B cell (primary cell): ENCODE measurements around the gene BUB1B. TPM values are rescaled to one million over a fixed set of nuclear protein-coding genes. Genes with fewer than 3 reads are reported as not detected.
A peak's percentile ranks its signal among the peaks of the same experiment; 100 is the strongest.

Source experiments
- ATAC-seq: fragments of 200-7000 bp; cut with Tn5 transposase; one replicate; pipeline ENCODE4 v1.10.0; 2021; ENCODE audit warnings: low read depth, mild to moderate bottlenecking, moderate number of reproducible peaks, moderate library complexity
- CTCF ChIA-PET: fragments of 350-600 bp; sonication (Branson Sonifier 250); formaldehyde crosslinking; loops from one replicate; lab custom pipeline; 2021; ENCODE audit warnings: antibody characterized with exemption, inconsistent platforms; lab: Charles Lee
- POLR2A ChIA-PET: fragments of 350-600 bp; sonication (Branson Sonifier 250); formaldehyde crosslinking; loops from one replicate; lab custom pipeline; 2021; ENCODE audit warnings: antibody characterized with exemption; lab: Charles Lee
- DNase-seq: peaks from one replicate; pipeline ENCODE4 v3.0.0; 2013
- H2AFZ ChIP-seq: 2 replicates; pipeline ENCODE4 v1.6.1; 2012; ENCODE audit warnings: mild to moderate bottlenecking, low read depth, low read length; ENCODE audit not compliant: insufficient read depth, poor library complexity, severe bottlenecking
- H3K27ac ChIP-seq, 2 donors: 1 replicate in 1 of 2; 2 replicates in 1 of 2; pipeline ENCODE4 v1.5.1; 2012 to 2013; ENCODE audit warnings: low read length in 2 of 2, mild to moderate bottlenecking in 2 of 2, moderate library complexity in 1 of 2
- H3K27me3 ChIP-seq, 4 experiments: fragments of 200-600 bp in 1 of 4; sonication (generic) in 1 of 4; replicated peaks in 1 of 4; 1 replicate in 2 of 4; 2 replicates in 2 of 4; pipeline versions ENCODE4 v1.6.1 to v1.7.0; 2013 to 2016; ENCODE audit warnings: low read length in 3 of 4, mild to moderate bottlenecking in 2 of 4, mixed read lengths in 1 of 4, moderate library complexity in 1 of 4; ENCODE audit not compliant: insufficient read depth in 4 of 4, control insufficient read depth in 3 of 4; ENCODE audit errors: control extremely low read depth in 1 of 4
- H3K36me3 ChIP-seq, 2 experiments: replicated peaks in 1 of 2; 1 replicate in 1 of 2; 2 replicates in 1 of 2; pipeline versions ENCODE4 v1.6.1 to v1.7.1; 2013; ENCODE audit warnings: low read length in 1 of 2; ENCODE audit not compliant: insufficient read depth in 2 of 2, control insufficient read depth in 1 of 2; ENCODE audit errors: control extremely low read depth in 1 of 2, extremely low read depth in 1 of 2
- H3K4me1 ChIP-seq, 2 donors: fragments of 200-600 bp in 1 of 2; sonication (generic) in 1 of 2; 1 replicate in 1 of 2; 2 replicates in 1 of 2; pipeline versions ENCODE4 v1.5.1 to v1.6.1; 2013 to 2017; ENCODE audit warnings: low read length in 2 of 2; ENCODE audit not compliant: control insufficient read depth in 2 of 2, insufficient read depth in 2 of 2
- H3K4me2 ChIP-seq: replicated peaks from 2 replicates; pipeline ENCODE3; 2012; ENCODE audit warnings: mild to moderate bottlenecking, low read depth, low read length; ENCODE audit not compliant: poor library complexity, severe bottlenecking
- H3K4me3 ChIP-seq, 5 experiments: fragments of 200-600 bp in 1 of 5; sonication (generic) in 1 of 5; 1 replicate in 3 of 5; 2 replicates in 2 of 5; pipeline versions ENCODE4 v1.5.1 to v1.7.0; 2011 to 2016; ENCODE audit warnings: low read length in 4 of 5, mild to moderate bottlenecking in 4 of 5, low read depth in 2 of 5, control low read depth in 1 of 5, moderate library complexity in 1 of 5; ENCODE audit not compliant: insufficient read depth in 1 of 5; ENCODE audit errors: control extremely low read depth in 1 of 5, extremely low read depth in 1 of 5
- H3K79me2 ChIP-seq: fragments of 200-600 bp; sonication (generic); one replicate; pipeline ENCODE4 v1.6.0; 2016; ENCODE audit warnings: low read length; ENCODE audit not compliant: control insufficient read depth, insufficient read depth
- H3K9ac ChIP-seq: fragments of 200-600 bp; sonication (generic); 2 replicates; pipeline ENCODE4 v1.6.1; 2017; ENCODE audit warnings: mild to moderate bottlenecking, low read length, moderate library complexity
- H3K9me3 ChIP-seq, 3 donors: one replicate each; pipeline versions ENCODE4 v1.6.1 to v1.7.1; 2013; ENCODE audit warnings: low read length in 2 of 3; ENCODE audit not compliant: control insufficient read depth in 2 of 3, insufficient read depth in 1 of 3; ENCODE audit errors: control extremely low read depth in 1 of 3
- H4K20me1 ChIP-seq: 2 replicates; pipeline ENCODE4 v1.6.0; 2012; ENCODE audit warnings: mild to moderate bottlenecking, low read length; ENCODE audit not compliant: insufficient read depth, control insufficient read depth, poor library complexity, severe bottlenecking
- H3K27ac Mint-ChIP-seq: one replicate; pipeline ENCODE4 v1.8.0; 2021; ENCODE audit warnings: mixed read lengths
- H3K27me3 Mint-ChIP-seq: one replicate; pipeline ENCODE4 v1.8.0; 2021; ENCODE audit warnings: mixed read lengths
- H3K4me1 Mint-ChIP-seq: one replicate; pipeline ENCODE4 v1.8.0; 2021; ENCODE audit warnings: mixed read lengths
- H3K4me3 Mint-ChIP-seq: one replicate; pipeline ENCODE4 v1.8.0; 2021; ENCODE audit warnings: mixed read lengths
- H3K9me3 Mint-ChIP-seq: one replicate; pipeline ENCODE4 v1.8.0; 2022; ENCODE audit warnings: mixed read lengths; ENCODE audit not compliant: insufficient read depth
- EZH2 ChIP-seq: IDR thresholded peaks from 2 replicates; pipeline ENCODE4 v1.6.1; 2012; ENCODE audit warnings: borderline replicate concordance, low read depth, mild to moderate bottlenecking, moderate library complexity, low read length; ENCODE audit not compliant: insufficient read depth, poor library complexity, severe bottlenecking
- WGBS: methylation state at CpG from one replicate; pipeline ENCODE4 v1.1.5; 2013; ENCODE audit warnings: missing lambda C conversion rate; ENCODE audit not compliant: insufficient coverage; 5-methylcytosine and 5-hydroxymethylcytosine counted together
- intact Hi-C: fragments of 100-400 bp; cut with micrococcal nuclease; formaldehyde crosslinking; loops from one replicate; pipeline ENCODE4 v1.10.0; 2022
- polyA plus RNA-seq: library from polyadenylated mRNA; depleted of rRNA; stranded (reverse); fragments of >200 nt; gene quantifications from 2 replicates; pipeline ENCODE4 v1.2.3, GENCODE V29; 2012
- total RNA-seq, 2 donors: library from RNA; stranded (reverse); fragments of 120-200 nt in 1 of 2; gene quantifications; 1 replicate in 1 of 2; 2 replicates in 1 of 2; pipeline versions ENCODE4 v1.2.3 to v1.2.4, GENCODE V29; 2013 to 2022
- TF ChIP-seq, protein P1 (sequence below): fragments of 200-600 bp; IDR thresholded peaks from one replicate; pipeline ENCODE4 v1.8.0; 2022; ENCODE audit warnings: antibody characterized with exemption, mild to moderate bottlenecking

The BUB1B gene
- total and polyA plus RNA-seq, 2 donors (not counting 1 experiment from before 2014, with no cell fraction given): 0.70 to 4.4 TPM

DNA sequence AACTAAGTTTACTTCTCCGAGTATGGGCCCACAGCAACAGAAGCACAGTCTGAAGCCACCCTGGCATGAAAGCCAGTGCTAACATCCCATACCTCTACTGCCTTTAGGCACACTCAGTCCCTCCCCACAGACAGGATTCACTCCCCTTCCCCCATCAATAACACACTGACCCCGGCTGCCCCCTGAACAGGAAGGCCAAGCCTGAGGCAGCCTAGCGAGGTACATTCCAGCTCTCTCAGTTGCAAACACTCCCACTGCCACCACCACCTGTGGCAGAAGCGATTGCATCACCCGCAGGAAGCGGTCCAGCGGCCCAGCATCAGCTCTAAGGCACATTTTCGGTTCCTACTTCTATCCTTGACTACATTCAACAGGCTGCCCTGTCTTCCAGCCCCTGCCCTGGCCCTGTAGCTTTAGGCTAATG is 45.2 kb upstream of the BUB1B start:
- H3K36me3 ChIP-seq: no peaks in the 10 kb centered on the region
- peak; percentile 88 for DNase-seq
- peak overlapping the region; percentile 75 to 82 for H3K27ac ChIP-seq
- Mint-ChIP-seq H3K27ac (peak overlapping the region; percentile 99), H3K4me3 (peak overlapping the region; percentile 69), H3K9me3 (no peaks in the 10 kb centered on the region), H3K4me1 (peaks cover 31% of the 10 kb centered on the region), H3K27me3 (no peaks in the 10 kb centered on the region)
- no peak overlapping the region for H3K4me3 ChIP-seq
- ChIA-PET CTCF (interaction anchor here (0.7 to 33.4 kb wide), 8 partner anchors 8 to 159 kb away, joined by 4 to 934 read pairs (median 17); partner anchors contain the start of gene SRP14), POLR2A (interaction anchor here (0.7 to 2.1 kb wide), 3 partner anchors 9 to 42 kb away, joined by 3 to 13 read pairs (median 12); no protein-coding TSS in a partner anchor)
- peaks cover 22 to 25% of the 10 kb centered on the region in 2 donors for H3K4me1 ChIP-seq
- no peaks in the 10 kb centered on the region for H3K9me3 ChIP-seq
- H3K79me2 ChIP-seq: no peaks in the 10 kb centered on the region
- H3K9ac ChIP-seq: no peak overlapping the region
- no peak overlapping the region for H2AFZ ChIP-seq
- 7% methylated on average over 8 of the region's 8 CpGs for WGBS
- no peaks in the 10 kb centered on the region for H4K20me1 ChIP-seq
- intact Hi-C loops: loop anchor here (1.0 to 5.0 kb wide), 2 partner anchors 8 to 33 kb away; no protein-coding TSS in a partner anchor
- H3K4me2 ChIP-seq: peak overlapping the region; percentile 52
- ATAC-seq: peak; percentile 92
- H3K27me3 ChIP-seq: no peaks in the 10 kb centered on the region
- TF ChIP-seq EZH2: no peak
- TF ChIP-seq, protein P1, sequence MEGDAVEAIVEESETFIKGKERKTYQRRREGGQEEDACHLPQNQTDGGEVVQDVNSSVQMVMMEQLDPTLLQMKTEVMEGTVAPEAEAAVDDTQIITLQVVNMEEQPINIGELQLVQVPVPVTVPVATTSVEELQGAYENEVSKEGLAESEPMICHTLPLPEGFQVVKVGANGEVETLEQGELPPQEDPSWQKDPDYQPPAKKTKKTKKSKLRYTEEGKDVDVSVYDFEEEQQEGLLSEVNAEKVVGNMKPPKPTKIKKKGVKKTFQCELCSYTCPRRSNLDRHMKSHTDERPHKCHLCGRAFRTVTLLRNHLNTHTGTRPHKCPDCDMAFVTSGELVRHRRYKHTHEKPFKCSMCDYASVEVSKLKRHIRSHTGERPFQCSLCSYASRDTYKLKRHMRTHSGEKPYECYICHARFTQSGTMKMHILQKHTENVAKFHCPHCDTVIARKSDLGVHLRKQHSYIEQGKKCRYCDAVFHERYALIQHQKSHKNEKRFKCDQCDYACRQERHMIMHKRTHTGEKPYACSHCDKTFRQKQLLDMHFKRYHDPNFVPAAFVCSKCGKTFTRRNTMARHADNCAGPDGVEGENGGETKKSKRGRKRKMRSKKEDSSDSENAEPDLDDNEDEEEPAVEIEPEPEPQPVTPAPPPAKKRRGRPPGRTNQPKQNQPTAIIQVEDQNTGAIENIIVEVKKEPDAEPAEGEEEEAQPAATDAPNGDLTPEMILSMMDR: no peak

DNA sequence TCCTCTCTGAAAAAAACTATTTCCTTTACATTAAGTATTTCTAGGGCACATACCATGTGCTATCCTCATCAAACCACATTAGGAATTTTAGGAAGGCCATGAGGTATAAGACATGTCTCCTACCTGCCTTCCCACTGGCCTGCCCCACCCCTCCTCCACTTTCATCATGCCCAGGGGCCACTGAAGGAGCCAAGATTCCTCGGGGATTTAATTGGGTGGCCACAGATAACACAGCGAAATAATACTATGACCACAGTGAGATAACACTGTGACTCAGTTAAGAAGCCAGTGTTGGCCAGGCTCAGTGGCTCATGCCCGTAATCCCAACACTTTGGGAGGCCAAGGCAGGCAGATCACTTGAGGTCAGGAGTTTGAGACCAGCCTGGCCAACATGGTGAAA is 42.4 kb upstream of the BUB1B start:
- no peak overlapping the region for H2AFZ ChIP-seq
- peaks cover 22 to 25% of the 10 kb centered on the region in 2 donors for H3K4me1 ChIP-seq
- Mint-ChIP-seq H3K27me3 (no peaks in the 10 kb centered on the region), H3K9me3 (no peaks in the 10 kb centered on the region), H3K27ac (no peak overlapping the region), H3K4me1 (peaks cover 26% of the 10 kb centered on the region), H3K4me3 (no peak overlapping the region)
- no peak overlapping the region for H3K4me3 ChIP-seq
- POLR2A ChIA-PET: interaction anchor here (1.9 kb wide), 1 partner anchor 11 kb away, joined by 6 read pairs; no protein-coding TSS in a partner anchor
- no peak for DNase-seq
- H4K20me1 ChIP-seq: no peaks in the 10 kb centered on the region
- no peak overlapping the region for H3K27ac ChIP-seq
- no peak overlapping the region for H3K9ac ChIP-seq
- CTCF ChIA-PET: interaction anchor here (1.3 to 33.4 kb wide), 4 partner anchors 10 to 100 kb away, joined by 3 to 934 read pairs (median 16); partner anchors contain the start of genes BMF and SRP14
- no peaks in the 10 kb centered on the region for H3K9me3 ChIP-seq
- TF ChIP-seq, protein P1: no peak
- TF ChIP-seq EZH2: no peak
- H3K4me2 ChIP-seq: no peak overlapping the region
- intact Hi-C loops: loop anchor here (5.0 kb wide), 1 partner anchor 36 kb away; no protein-coding TSS in a partner anchor
- no peaks in the 10 kb centered on the region for H3K79me2 ChIP-seq
- 98% methylated on average over 3 of the region's 3 CpGs for WGBS
- no peak for ATAC-seq
- no peaks in the 10 kb centered on the region for H3K27me3 ChIP-seq
- no peaks in the 10 kb centered on the region for H3K36me3 ChIP-seq
